Measurements from ENCODE around the gene TNFRSF6B.

Gene TNFRSF6B

GRCh38 chr20:63694584-63695423 lies 1.6 kb upstream of the TNFRSF6B start:
- Mint-ChIP-seq H3K27me3 (no peaks in the 10 kb centered on the region), H3K27ac (no peak overlapping the region), H3K9me3 (no peaks in the 10 kb centered on the region), H3K4me1 (peaks cover 21% of the 10 kb centered on the region), H3K36me3 (peaks cover 3% of the 10 kb centered on the region), H3K4me3 (no peak overlapping the region)
- no peak for DNase-seq (ENCODE audit: low spot score in 2 of 2)
- no peak for ATAC-seq (ENCODE audit: low read depth)

- ATAC-seq (ENCODE audit: low read depth): no peak
- Mint-ChIP-seq H3K4me3 (no peak overlapping the region), H3K9me3 (no peaks in the 10 kb centered on the region), H3K4me1 (peaks cover 21% of the 10 kb centered on the region), H3K36me3 (peaks cover 3% of the 10 kb centered on the region), H3K27me3 (no peaks in the 10 kb centered on the region), H3K27ac (peak overlapping the region; percentile 50)
- no peak for DNase-seq (ENCODE audit: low spot score in 2 of 2)
These were observed 787 bp upstream of the TNFRSF6B start for GRCh38 chr20:63695424-63696305.

- H3K4me3 Mint-ChIP-seq: no peak overlapping the region
- no peak for DNase-seq (ENCODE audit: low spot score in 2 of 2)
- H3K27ac Mint-ChIP-seq: peak overlapping the region; percentile 50
- H3K27me3 Mint-ChIP-seq: no peaks in the 10 kb centered on the region
- H3K9me3 Mint-ChIP-seq: no peaks in the 10 kb centered on the region
- peak; percentile 81 for ATAC-seq (ENCODE audit: low read depth)
- peaks cover 19% of the 10 kb centered on the region for H3K4me1 Mint-ChIP-seq
- peaks cover 3% of the 10 kb centered on the region for H3K36me3 Mint-ChIP-seq
These were observed 185 bp upstream of the TNFRSF6B start for GRCh38 chr20:63696306-63696627.

GRCh38 chr20:63697357-63697867 lies 960 bp downstream of the TNFRSF6B start:
- Mint-ChIP-seq H3K36me3 (peaks cover 3% of the 10 kb centered on the region), H3K9me3 (no peaks in the 10 kb centered on the region), H3K27ac (no peak overlapping the region), H3K4me1 (peaks cover 17% of the 10 kb centered on the region), H3K27me3 (no peaks in the 10 kb centered on the region), H3K4me3 (no peak overlapping the region)
- no peak for ATAC-seq (ENCODE audit: low read depth)
- no peak for DNase-seq (ENCODE audit: low spot score in 2 of 2)

- Mint-ChIP-seq H3K9me3 (no peaks in the 10 kb centered on the region), H3K4me3 (no peak overlapping the region), H3K36me3 (peaks cover 3% of the 10 kb centered on the region), H3K27me3 (no peaks in the 10 kb centered on the region), H3K4me1 (peaks cover 18% of the 10 kb centered on the region), H3K27ac (no peak overlapping the region)
- no peak for ATAC-seq (ENCODE audit: low read depth)
- no peak for DNase-seq (ENCODE audit: low spot score in 2 of 2)
These were observed 1.6 kb downstream of the TNFRSF6B start for GRCh38 chr20:63697868-63698545.

GRCh38 chr20:63698739-63699465 lies 2.5 kb downstream of the TNFRSF6B start:
- H3K27me3 Mint-ChIP-seq: no peaks in the 10 kb centered on the region
- H3K36me3 Mint-ChIP-seq: no peaks in the 10 kb centered on the region
- peaks cover 15% of the 10 kb centered on the region for H3K4me1 Mint-ChIP-seq
- DNase-seq (ENCODE audit: low spot score in 2 of 2): no peak
- H3K27ac Mint-ChIP-seq: no peak overlapping the region
- peak; percentile 25 for ATAC-seq (ENCODE audit: low read depth)
- H3K4me3 Mint-ChIP-seq: no peak overlapping the region
- H3K9me3 Mint-ChIP-seq: no peaks in the 10 kb centered on the region

GRCh38 chr20:63699466-63700198 lies 3.2 kb downstream of the TNFRSF6B start:
- ATAC-seq (ENCODE audit: low read depth) (no peak), DNase-seq (ENCODE audit: low spot score in 2 of 2) (no peak)
- H3K27ac Mint-ChIP-seq: no peak overlapping the region
- no peaks in the 10 kb centered on the region for H3K36me3 Mint-ChIP-seq
- no peak overlapping the region for H3K4me3 Mint-ChIP-seq
- H3K27me3 Mint-ChIP-seq: no peaks in the 10 kb centered on the region
- H3K4me1 Mint-ChIP-seq: peaks cover 15% of the 10 kb centered on the region
- H3K9me3 Mint-ChIP-seq: no peaks in the 10 kb centered on the region

- peaks cover 2% of the 10 kb centered on the region for H3K36me3 Mint-ChIP-seq
- no peak overlapping the region for H3K4me3 Mint-ChIP-seq
- H3K27ac Mint-ChIP-seq: no peak overlapping the region
- H3K4me1 Mint-ChIP-seq: peaks cover 18% of the 10 kb centered on the region
- H3K27me3 Mint-ChIP-seq: no peaks in the 10 kb centered on the region
- no peaks in the 10 kb centered on the region for H3K9me3 Mint-ChIP-seq
- no peak for ATAC-seq (ENCODE audit: low read depth)
- no peak for DNase-seq (ENCODE audit: low spot score in 2 of 2)
These were observed 4.0 kb downstream of the TNFRSF6B start for GRCh38 chr20:63700199-63701050.

GRCh38 chr20:63701051-63701328 lies 4.5 kb downstream of the TNFRSF6B start:
- H3K27ac Mint-ChIP-seq: no peak overlapping the region

GRCh38 chr20:63701329-63702035 lies 5.0 kb downstream of the TNFRSF6B start:
- H3K27me3 Mint-ChIP-seq: no peaks in the 10 kb centered on the region
- H3K4me3 Mint-ChIP-seq: no peak overlapping the region
- H3K4me1 Mint-ChIP-seq: peaks cover 17% of the 10 kb centered on the region
- DNase-seq (ENCODE audit: low spot score in 2 of 2) (no peak), ATAC-seq (ENCODE audit: low read depth) (no peak)
- H3K9me3 Mint-ChIP-seq: no peaks in the 10 kb centered on the region
- peaks cover 5% of the 10 kb centered on the region for H3K36me3 Mint-ChIP-seq
- no peak overlapping the region for H3K27ac Mint-ChIP-seq

More at GRCh38 chr20:63701051-63701328, 4.5 kb downstream of the TNFRSF6B start:
- ATAC-seq (ENCODE audit: low read depth) (no peak), DNase-seq (ENCODE audit: low spot score in 2 of 2) (no peak)
- Mint-ChIP-seq H3K4me1 (peaks cover 20% of the 10 kb centered on the region), H3K36me3 (peaks cover 4% of the 10 kb centered on the region), H3K27me3 (no peaks in the 10 kb centered on the region), H3K9me3 (no peaks in the 10 kb centered on the region), H3K4me3 (no peak overlapping the region)

GRCh38 chr20:63702036-63702665 lies 5.7 kb downstream of the TNFRSF6B start:
- peaks cover 22% of the 10 kb centered on the region for H3K4me1 Mint-ChIP-seq
- no peak overlapping the region for H3K4me3 Mint-ChIP-seq
- ATAC-seq (ENCODE audit: low read depth) (no peak), DNase-seq (ENCODE audit: low spot score in 2 of 2) (no peak)
- peaks cover 5% of the 10 kb centered on the region for H3K36me3 Mint-ChIP-seq
- no peaks in the 10 kb centered on the region for H3K27me3 Mint-ChIP-seq
- no peaks in the 10 kb centered on the region for H3K9me3 Mint-ChIP-seq
- H3K27ac Mint-ChIP-seq: no peak overlapping the region
